RPMI7951 (cell line): ENCODE results near the gene CAMK1D. TPM values are rescaled to one million over a fixed set of nuclear protein-coding genes. Genes with fewer than 3 reads are reported as not detected.
"Not testable (repeated sequence)": the region's sequence is repeated elsewhere in the genome, so short reads cannot be mapped to it uniquely, and the experiment has no call there.

Source experiments
- DNase-seq: peaks from one replicate; pipeline ENCODE4 v3.0.0-alpha.2; 2012; ENCODE audit warnings: low read depth
- total RNA-seq: library from RNA; depleted of rRNA; stranded (reverse); fragments of >200 nt; shearing (Covaris generic); gene quantifications from 2 replicates; pipeline ENCODE4 v1.2.3, GENCODE V29; 2014

Gene CAMK1D
- total RNA-seq, 1 experiment from 2014 or later: not detected

- DNase-seq: no peak
Measured at GRCh38 chr10:12846718-12847117, 497.4 kb downstream of the CAMK1D start.

- DNase-seq: no peak
Measured at GRCh38 chr10:12847361-12847975, 498.1 kb downstream of the CAMK1D start.

DNA sequence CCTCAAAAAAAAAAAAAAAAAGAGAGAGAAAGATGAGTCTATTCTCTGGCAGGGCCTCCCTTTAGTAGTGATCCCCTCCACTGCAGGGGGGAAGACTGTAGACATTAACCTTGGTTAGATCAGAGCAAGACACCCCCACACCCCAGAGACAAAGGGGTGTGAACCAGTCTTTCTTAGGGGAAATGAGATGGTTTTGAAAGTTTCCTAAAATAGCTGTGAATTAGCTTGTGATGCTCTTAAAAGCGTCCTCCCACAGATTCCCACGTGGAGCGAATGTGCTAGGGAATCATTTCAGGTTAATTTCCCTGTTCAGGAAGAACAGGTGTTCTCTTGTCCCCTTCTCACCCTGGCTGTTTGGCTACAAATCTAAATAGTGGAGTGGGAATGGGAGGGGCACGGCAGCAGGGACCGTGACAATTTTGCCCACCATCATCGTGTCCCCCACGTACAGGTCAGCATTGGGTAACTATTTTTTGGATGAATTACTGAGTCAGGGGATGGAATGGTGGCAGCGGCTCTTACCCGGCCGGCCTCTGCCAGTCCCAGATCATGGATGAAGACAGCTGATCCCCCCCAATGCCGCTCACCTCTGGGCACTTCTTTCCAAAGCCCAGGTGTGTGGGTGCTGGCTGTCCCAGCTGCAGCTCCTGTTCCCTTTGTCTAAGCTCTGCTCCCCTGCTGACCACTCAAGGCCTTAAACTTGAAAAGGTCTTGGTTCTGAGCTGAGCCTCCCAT, 499.3 kb downstream of the CAMK1D start:
- DNase-seq: no peak

DNA sequence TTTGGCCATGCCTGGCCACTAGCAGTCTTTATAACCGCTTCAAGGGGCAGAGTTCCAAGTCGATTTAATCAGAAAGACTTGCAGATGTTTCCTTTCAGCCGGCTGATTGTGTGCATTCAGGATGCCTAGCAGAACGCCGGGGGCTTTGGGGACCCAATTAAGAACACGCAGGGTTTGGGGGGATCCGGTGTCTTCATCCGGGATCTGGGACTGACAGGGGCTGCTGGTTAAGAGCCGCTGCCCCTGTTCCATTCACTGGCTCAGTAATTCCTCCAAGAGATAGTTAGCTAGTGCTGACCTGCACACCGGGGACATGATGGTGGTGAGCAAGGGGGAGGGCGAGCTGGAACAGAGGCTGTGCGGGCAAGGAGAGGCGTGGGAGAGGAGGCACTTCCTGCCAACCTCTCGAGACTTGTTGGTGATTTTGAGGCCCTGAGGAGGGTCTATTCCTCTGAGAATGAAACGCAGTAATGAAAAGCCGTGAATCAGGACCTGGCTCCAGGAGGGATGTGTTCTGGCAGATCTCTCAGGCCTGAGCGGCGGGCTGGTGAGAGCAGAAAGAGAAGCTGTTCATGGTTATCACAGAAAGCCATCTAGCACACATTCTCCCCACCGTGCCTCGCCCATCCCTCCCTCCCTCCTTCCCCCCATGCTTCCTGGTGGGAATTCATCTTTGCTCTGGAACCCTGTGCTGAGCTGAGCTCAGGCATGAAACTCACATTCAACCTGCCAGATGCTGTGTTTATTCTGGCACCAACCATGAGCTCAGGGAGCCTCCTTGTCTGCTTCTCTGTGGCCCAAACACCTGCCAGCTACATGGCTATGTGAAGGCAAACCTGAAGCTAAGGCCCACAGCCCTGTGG, 500.2 kb downstream of the CAMK1D start:
- DNase-seq: no peak

DNA sequence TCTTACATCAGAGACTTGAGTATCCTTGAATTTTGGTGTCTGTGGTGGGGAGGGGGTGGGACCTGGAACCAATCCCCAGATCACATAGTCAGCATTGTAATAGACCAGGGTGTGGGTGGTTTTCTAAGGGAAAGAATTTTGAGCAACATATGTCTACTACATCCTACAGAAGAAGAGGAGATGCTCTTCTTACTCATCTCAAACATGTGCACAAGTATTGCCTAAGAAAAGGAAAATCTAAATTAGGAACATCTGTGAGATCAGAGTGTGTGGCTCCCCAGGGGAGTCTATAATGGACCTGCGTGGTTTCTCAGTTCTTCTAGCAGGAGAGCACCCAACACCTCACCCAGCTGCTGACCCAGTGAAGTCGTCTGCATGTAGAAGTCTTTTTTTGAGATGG, 503.3 kb downstream of the CAMK1D start:
- DNase-seq: no peak

GRCh38 chr10:12854988-12855387, 505.6 kb downstream of the CAMK1D start:
- DNase-seq: no peak

DNA sequence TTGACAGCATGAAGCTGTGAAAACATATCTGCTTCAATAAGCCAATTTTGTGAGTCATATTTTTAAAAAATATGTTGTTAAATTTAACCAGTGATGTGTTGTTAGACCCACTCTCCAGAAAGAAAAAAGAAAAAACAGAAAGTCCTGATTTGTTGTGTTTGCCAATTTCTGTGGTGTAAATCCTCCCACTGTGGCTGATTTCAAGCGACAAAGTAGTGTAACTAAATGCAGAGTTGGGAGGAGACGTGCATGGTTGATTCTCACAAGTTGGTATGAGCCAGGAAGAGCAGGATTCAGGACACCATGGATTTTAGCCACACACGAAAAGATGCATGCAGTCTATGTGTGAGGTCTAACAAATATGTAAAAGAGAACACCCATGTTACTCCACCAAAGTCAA, 513.1 kb downstream of the CAMK1D start:
- DNase-seq: no peak

GRCh38 chr10:12865515-12865914, 516.2 kb downstream of the CAMK1D start:
- DNase-seq: not testable (repeated sequence)

GRCh38 chr10:12868229-12868628, 518.9 kb downstream of the CAMK1D start:
- no peak for DNase-seq

DNA sequence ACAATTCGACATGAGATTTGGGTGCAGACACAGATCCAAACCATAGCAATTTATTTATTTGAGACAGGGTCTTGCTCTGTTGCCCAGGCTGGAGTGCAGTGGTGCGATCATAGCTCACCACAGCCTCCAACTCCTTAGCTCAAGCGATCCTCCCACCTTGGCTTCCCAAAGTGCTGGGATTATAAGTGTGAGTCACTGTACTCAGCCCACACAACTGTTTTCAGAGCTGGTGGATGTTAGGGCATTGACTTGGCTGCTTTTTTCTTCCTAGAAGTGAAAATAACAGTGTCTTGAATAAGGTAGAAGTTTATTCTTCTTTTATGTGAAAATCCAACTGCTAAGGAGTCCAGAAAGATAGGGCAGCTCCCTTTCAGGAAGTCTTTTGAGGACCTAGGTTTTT, 520.1 kb downstream of the CAMK1D start:
- DNase-seq: no peak

- no peak for DNase-seq
Measured at GRCh38 chr10:12872577-12872976, 523.2 kb downstream of the CAMK1D start.

- no peak for DNase-seq
Measured at GRCh38 chr10:12873172-12873571, 523.8 kb downstream of the CAMK1D start.

DNA sequence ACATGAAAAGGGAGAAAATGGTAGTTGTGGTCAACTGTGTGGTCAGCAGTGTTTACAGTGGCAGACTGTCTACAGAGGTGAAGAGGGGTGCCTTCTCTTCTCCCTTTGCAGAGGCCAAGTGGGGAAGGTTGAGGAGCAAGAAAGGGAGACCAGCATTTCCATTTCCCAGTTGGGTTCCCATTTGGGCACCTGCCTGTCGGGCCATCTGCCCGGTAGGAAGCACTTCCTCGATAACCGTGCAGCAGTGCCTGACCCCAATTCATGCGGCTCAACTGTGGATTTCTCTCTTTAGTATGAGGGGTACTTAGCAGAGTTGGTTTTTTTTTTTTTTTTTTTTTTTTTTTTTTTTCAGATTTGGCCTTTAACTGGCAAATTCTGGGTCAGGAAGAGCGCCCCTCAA, 525.2 kb downstream of the CAMK1D start:
- no peak for DNase-seq

DNA sequence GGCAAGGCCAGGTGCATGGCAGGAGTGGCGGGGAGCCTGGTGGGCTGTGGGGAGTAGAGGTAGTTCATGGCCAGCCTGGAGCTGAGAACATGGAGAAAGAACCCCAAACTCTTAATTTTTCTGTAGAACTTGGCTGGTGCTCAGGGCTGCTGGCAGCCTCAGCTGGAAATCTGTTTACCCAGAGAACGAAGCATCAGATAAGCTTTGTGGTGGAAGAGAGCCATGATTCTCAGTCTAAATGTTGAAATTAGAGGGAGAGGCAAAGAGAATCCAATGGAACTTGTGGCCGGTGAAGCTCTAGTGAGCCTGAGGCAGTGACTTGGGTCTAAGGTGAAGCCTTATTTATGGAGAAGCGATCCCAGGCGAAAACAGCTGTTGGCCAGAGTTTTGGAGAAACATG, 525.8 kb downstream of the CAMK1D start:
- DNase-seq: peak; percentile 3

GRCh38 chr10:12876266-12876665, 526.9 kb downstream of the CAMK1D start:
- no peak for DNase-seq

DNA sequence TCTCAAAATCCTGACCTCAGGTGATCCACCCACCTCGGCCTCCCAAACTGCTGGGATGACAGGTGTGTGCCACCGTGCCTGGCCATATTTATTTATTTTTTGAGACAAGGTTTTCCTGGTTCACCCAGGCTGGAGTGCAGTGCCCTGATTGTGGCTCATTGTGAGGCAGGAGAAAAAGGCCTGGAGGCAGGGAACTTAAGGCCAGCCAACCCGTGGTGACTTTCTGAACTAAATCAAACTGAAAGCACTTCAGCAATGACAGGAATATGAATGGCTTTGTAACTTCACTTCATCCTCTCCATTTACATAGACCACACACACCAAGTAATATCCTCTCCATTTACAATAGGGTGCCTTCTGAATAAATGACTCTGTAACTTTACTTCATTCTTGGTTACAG, 527.8 kb downstream of the CAMK1D start:
- DNase-seq: no peak

DNA sequence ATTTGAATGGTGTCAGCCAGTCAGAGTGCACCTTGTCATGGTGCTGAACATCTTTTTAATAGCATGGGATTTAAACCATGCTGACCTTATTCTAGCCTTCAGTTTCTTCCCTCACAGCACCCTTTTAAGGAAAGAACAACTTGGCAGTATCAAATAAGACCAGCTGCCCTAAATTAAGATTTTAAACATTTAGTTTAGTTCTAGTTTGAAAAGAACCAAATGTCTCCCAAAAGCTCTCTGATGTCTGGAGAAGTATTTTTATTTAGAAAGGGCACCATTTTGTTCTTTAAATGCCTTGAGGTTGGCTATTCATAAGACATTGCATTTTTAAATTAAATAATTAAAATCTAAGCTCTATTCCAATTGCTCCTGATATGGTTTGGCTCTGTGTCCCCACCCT, 531.1 kb downstream of the CAMK1D start:
- no peak for DNase-seq

DNA sequence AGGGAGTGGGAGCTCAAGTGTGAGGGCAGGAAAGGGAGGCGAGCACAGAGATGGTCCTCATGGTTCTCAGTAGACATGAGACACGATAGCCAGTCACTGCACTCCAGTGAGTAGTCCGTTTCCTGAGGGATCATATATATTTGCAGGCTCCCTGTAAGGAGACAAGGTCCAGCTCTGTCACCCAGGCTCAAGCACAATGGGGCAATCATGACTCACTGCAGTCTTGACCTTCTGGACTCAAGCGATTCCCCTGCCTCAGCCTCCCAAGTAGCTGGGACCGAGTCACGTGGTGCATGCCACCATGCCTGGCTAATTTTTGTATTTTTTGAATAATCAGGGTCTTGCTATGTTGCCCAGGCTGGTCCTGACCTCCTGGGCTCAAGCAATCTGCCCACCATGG, 535.5 kb downstream of the CAMK1D start:
- no peak for DNase-seq
